DMS 273 (cell line): ENCODE results near the gene CISTR.
A peak's percentile ranks its signal among the peaks of the same experiment; 100 is the strongest.

Source experiments
- DNase-seq: peaks from one replicate; lab custom pipeline; 2025; ENCODE audit not compliant: unreplicated experiment; lab: John Stamatoyannopoulos, UW

The CISTR gene

DNA sequence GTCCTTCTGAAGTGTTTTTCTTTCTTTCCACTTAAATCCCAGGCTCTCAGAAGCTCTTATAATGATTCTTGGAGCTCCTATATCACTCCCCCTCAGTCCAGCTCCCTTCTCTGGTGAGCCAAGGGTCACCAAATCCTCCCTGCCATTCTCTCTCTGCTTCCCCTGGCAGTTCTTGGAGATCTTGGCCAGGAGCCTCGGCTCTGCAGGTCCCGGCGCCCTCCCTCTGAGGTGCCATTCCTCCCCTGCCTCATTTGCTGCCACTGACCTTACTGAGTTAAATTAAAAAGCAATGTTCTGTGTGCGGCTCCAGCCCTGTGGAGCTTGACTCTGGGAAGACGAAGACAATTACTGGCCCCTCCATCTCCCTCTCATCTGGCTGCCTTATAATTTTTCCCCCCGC is 7.0 kb downstream of the CISTR start:
- DNase-seq, result no peak

GRCh38 chr12:53744130-53744441 is 7.7 kb downstream of the CISTR start:
- no peak for DNase-seq

- peak; percentile 80 for DNase-seq
Measured at GRCh38 chr12:53743266-53744129, 8.3 kb downstream of the CISTR start.

- no peak for DNase-seq
Measured at GRCh38 chr12:53740130-53740491, 11.7 kb downstream of the CISTR start.

- DNase-seq, result peak; percentile 41
Measured at GRCh38 chr12:53739214-53740129, 12.3 kb downstream of the CISTR start.

- DNase-seq, result peak; percentile 70
Measured at GRCh38 chr12:53738406-53739213, 13.2 kb downstream of the CISTR start.

DNA sequence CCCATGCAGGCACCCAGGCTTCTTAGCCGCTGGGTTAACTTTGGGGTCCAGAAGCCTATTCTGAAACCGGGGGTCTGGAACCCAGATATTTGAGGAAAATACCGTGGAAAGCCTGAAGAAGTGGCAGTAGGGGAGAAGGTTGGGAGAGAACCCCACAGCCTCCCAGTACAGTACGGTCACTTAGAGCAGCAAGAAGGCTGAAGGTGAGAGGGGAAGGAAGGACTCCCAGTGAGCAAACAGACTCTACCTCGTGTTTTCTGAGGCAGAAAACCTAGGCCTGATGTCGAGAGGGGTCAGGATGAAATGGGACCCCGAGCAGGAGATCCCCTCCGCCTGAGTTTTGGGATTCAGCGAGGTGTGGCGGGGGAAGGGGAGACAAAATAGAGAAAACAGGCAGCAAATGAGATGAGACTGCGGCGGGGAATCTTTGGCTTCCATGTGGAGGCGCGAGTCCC is 13.8 kb downstream of the CISTR start:
- no peak for DNase-seq

GRCh38 chr12:53737093-53737808 is 14.5 kb downstream of the CISTR start:
- no peak for DNase-seq

DNA sequence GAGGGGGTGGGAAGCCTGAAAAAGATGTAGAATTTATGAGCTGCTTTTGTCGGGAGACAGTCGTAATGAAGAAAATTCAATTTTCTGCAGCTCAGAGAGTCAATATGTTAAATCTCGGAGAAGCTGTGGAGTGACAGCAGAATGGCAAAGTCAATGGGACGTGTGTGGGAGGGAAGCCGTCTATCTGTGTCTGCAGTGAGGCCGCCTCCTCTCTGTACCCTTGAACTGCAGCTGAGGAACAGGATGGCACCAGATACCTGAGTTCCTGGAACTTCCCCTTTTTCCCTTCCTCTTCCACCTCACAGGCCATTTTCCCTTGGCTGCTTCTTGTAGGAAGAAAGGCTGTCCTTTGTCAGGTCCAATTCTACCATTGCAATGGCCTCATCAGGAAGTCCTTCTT is 15.2 kb downstream of the CISTR start:
- DNase-seq, result no peak

DNA sequence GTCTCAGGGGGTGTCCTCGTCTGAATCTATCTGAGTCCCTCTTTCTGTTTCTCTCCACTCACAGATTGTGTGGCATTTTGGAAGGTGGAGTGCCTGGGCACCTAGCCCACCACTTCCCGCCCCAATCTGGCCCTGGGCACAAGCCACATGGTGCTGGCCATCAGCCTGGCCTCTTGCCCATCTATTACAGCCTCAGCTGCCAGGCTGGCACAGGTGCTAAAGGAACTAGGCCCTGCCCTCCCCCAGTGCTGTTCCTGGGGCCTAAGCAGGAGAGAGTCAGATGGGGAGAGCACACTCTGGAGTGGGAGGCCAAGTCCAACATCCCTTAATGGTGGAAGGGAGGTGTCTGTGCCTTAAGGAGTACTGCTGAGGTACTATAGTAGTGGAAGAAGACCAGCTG is 16.2 kb downstream of the CISTR start:
- DNase-seq, result peak; percentile 80

DNA sequence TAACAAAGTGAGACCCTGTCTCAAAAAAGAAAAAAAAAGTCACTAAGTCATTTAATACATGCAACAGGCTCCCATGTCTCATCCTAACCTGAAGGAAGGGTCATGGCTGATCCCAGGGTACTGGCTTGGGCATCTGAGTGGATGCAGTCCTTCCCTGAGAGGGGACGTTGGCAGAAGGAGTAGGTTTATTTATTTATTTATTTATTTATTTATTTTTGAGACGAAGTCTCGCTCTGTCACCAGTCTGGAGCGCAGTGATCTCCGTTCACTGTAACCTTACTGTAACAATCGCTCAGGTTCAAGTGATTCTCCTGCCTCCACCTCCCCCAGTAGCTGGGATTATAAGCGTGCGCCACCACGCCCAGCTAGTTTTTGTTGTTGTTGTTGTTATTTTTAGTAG is 17.4 kb downstream of the CISTR start:
- no peak for DNase-seq

GRCh38 chr12:53733807-53734200 is 18.0 kb downstream of the CISTR start:
- DNase-seq, result no peak

- peak; percentile 35 for DNase-seq
Measured at GRCh38 chr12:53733051-53733806, 18.6 kb downstream of the CISTR start.

- DNase-seq, result no peak
Measured at GRCh38 chr12:53729644-53730043, 22.1 kb downstream of the CISTR start.

DNA sequence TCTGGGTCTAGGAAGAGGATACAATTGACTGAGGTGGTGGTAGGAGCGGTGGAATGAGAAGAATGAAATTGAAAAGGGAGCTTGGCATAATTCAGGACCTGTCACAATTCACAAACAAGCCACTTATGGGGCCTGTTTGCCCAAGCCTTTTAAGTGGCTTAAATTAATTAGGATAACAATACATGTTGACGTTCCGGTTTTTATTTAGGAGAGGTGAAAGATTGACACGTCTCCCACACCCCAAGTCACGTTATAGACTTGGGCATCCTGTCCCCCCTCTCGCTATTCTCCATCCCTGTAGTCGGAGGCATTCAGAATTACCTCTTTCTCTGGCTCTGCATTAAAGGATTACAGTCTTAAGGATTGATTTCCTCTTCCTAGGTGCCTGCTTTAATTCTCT is 23.6 kb downstream of the CISTR start:
- no peak for DNase-seq

GRCh38 chr12:53727310-53728041 is 24.3 kb downstream of the CISTR start, which contains the start of gene CALCOCO1:
Gene CALCOCO1, minus strand, starts transcription at chr12:53727452. Its CDS starts 2,210 bp downstream, at chr12:53725242.
- peak; percentile 98 for DNase-seq

DNA sequence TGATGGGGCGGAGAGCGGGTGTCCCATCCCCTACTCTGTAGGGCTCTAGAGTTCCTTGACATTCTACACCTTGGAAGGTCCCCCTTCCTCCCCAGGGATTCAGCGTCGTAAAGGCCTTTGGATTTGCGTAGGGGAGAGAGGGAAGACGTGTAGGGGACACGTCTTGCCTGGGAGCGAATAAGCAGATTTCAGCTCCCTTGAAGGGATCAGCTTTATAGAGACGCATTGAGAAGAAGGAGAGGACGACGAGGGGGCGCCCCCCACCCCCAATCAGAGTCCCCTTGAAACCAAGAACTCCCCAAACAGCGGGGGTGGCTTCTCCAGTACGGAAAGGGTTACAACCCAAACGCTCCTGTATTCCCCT is 24.9 kb downstream of the CISTR start:
- peak; percentile 27 for DNase-seq

DNA sequence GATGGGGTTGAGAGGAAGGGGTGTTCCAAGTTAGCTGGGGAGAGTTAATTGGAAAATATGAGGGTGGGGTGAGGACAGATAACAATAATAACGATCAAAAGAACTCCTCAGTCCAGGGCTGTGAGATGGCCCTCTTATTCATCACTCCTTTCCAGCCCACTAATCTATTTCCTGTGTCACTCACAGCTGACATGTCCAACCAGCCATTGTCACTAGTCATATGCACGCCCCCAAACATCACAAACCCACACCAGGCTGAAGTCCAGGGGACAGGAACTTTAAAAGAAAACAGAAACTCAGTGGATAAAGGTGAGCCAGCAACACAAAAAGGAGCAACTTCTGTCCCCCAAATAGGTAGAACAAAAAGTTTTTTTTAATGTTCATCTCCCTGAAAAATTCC is 25.4 kb downstream of the CISTR start:
- no peak for DNase-seq

- DNase-seq, result no peak
Measured at GRCh38 chr12:53725824-53726223, 26.0 kb downstream of the CISTR start.
